ENCODE data around the gene TEX53.

TEX53 gene

DNA sequence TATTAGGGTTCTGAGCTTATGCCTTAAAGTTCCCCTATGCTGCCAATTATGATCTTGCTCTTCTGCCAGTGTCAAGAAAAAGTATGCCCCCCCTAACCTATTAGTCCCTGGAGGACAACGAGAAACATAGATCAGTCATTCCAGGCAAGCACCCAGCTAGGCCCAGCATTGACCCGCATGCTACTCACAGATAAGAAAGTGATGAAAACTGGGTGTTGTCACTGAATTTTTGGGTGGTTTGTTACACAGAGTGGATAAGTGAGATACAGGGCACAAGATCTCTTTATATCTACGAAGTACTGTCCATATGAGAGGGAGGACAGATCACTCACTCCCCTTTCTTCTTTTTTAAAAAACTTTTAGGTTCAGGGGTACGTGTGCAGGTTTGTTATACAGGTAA lies 30.8 kb upstream of the TEX53 start:
- Histone ChIP-seq H3K36me3 (ENCODE audit: insufficient read depth, low read length) (no peaks in the 10 kb centered on the region), H3K4me1 (ENCODE audit: insufficient read depth, low read length) (no peaks in the 10 kb centered on the region), H3K9ac (ENCODE audit: low read depth, low read length) (no peak overlapping the region), H3K9me3 (ENCODE audit: control insufficient read depth, insufficient read depth, low read length) (no peaks in the 10 kb centered on the region)

DNA sequence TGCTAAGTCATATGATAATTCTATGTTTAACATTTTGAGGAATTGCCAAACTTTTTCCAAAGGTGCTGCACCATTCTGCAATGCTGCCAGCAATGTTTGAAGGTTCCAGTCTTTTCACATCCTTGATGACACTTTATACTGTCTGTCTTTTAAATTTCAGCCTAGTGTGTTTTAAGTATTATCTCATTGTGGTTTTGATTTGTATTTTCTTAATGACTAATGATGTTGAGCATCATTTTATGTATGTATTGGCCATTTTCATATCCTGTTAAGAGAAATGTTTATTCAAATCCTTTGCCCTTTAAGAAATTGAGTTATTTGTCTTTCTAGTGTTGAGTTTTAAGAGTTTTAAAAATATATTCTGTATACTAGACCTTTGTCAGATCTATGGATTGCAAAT lies 29.4 kb upstream of the TEX53 start:
- no peaks in the 10 kb centered on the region for H3K9me3 ChIP-seq (ENCODE audit: control insufficient read depth, insufficient read depth, low read length)
- H3K36me3 ChIP-seq (ENCODE audit: insufficient read depth, low read length), result no peaks in the 10 kb centered on the region
- no peak overlapping the region for H3K9ac ChIP-seq (ENCODE audit: low read depth, low read length)
- H3K4me1 ChIP-seq (ENCODE audit: insufficient read depth, low read length), result no peaks in the 10 kb centered on the region

DNA sequence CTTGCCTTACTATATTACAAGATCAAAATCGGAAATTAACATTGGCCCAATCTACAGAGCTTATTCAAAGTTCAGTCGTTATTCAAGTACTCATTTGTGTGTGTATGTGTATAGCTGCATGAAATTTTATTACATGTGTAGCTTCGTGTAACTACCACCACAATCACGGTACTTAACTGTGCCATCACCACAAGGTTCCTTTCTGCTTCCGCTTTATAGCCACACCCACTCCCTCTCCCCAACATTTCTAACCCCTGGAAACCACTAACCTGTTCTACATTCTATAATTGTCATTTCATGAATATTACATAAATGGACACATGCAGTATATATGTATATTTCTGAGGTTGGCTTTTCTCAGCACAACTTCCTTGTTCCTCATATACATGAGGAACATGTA lies 28.3 kb upstream of the TEX53 start:
- no peaks in the 10 kb centered on the region for H3K36me3 ChIP-seq (ENCODE audit: insufficient read depth, low read length)
- no peak overlapping the region for H3K9ac ChIP-seq (ENCODE audit: low read depth, low read length)
- H3K9me3 ChIP-seq (ENCODE audit: control insufficient read depth, insufficient read depth, low read length), result no peaks in the 10 kb centered on the region
- H3K4me1 ChIP-seq (ENCODE audit: insufficient read depth, low read length), result no peaks in the 10 kb centered on the region

DNA sequence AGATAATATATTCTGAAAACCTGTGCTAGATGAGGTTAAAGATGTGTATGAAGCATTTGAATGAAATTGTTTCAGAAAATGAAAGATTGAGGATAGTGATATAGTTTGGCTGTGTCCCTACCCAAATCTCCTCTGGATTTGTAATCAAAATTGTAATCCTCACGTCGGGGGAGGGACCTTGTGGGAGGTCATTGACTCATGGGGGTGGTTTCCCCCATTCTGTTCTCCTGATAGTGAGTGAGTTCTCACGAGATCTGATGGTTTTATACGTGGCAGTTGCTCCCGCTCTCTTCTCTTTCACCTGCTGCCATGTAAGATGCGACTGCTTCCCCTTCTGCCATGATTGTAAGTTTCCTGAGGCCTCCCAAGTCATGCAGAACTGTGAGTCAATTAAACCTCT lies 26.4 kb upstream of the TEX53 start:
- no peaks in the 10 kb centered on the region for H3K4me1 ChIP-seq (ENCODE audit: insufficient read depth, low read length)
- H3K36me3 ChIP-seq (ENCODE audit: insufficient read depth, low read length), result no peaks in the 10 kb centered on the region
- no peak overlapping the region for H3K9ac ChIP-seq (ENCODE audit: low read depth, low read length)
- no peaks in the 10 kb centered on the region for H3K9me3 ChIP-seq (ENCODE audit: control insufficient read depth, insufficient read depth, low read length)

DNA sequence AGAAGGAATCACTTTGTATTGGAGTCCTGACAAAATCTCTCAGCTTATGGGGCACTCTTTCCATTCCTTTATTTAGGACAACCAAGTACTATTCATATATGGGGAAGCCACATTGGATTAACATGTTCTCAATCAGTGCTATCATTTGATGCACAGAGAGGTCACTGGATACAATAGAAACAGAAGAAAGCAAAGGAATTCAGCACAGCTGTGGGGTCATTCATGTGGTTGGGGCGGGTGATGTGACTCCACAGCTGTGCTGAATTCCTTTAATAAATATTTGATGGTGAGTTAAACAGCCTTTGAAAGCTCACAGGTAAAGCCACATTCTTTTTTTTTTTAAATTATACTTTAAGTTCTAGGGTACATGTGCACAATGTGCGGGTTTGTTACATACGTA lies 25.2 kb upstream of the TEX53 start:
- Histone ChIP-seq H3K4me1 (ENCODE audit: insufficient read depth, low read length) (no peaks in the 10 kb centered on the region), H3K36me3 (ENCODE audit: insufficient read depth, low read length) (no peaks in the 10 kb centered on the region), H3K9me3 (ENCODE audit: control insufficient read depth, insufficient read depth, low read length) (no peaks in the 10 kb centered on the region), H3K9ac (ENCODE audit: low read depth, low read length) (no peak overlapping the region)

GRCh38 chr9:114681594-114682332 lies 24.2 kb upstream of the TEX53 start, which contains the start of gene TEX48:
TSS of gene TEX48 (minus strand) at chr9:114682192. CDS start at chr9:114671723, 10,469 bp downstream.
- no peaks in the 10 kb centered on the region for H3K9me3 ChIP-seq (ENCODE audit: control insufficient read depth, insufficient read depth, low read length)
- no peaks in the 10 kb centered on the region for H3K36me3 ChIP-seq (ENCODE audit: insufficient read depth, low read length)
- no peaks in the 10 kb centered on the region for H3K4me1 ChIP-seq (ENCODE audit: insufficient read depth, low read length)
- no peak within 1 kb of the TSS for H3K9ac ChIP-seq (ENCODE audit: low read depth, low read length)

GRCh38 chr9:114680259-114681001 lies 22.8 kb upstream of the TEX53 start:
- H3K9me3 ChIP-seq (ENCODE audit: control insufficient read depth, insufficient read depth, low read length), result no peaks in the 10 kb centered on the region
- no peak overlapping the region for H3K9ac ChIP-seq (ENCODE audit: low read depth, low read length)
- H3K4me1 ChIP-seq (ENCODE audit: insufficient read depth, low read length), result no peaks in the 10 kb centered on the region
- H3K36me3 ChIP-seq (ENCODE audit: insufficient read depth, low read length), result no peaks in the 10 kb centered on the region

DNA sequence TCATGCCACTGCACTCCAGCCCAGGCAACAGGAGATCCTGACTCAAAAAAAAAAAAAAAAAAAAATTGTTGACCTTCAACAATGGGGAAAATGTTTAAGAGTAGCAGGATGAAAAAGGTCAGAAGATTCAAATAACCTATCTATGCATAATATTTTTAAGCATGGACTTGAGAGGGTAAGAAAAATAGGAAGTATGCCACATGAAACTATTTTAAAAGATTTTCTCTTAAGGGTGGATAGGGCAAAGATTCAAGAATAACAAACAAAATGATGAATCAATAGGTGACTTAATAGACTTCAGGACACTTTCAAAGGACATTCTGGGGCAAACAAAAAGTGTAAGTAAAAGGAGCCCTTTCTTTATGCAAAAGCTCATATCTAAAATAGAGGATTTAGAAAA lies 21.2 kb upstream of the TEX53 start:
- no peak overlapping the region for H3K9ac ChIP-seq (ENCODE audit: low read depth, low read length)
- no peaks in the 10 kb centered on the region for H3K9me3 ChIP-seq (ENCODE audit: control insufficient read depth, insufficient read depth, low read length)
- no peaks in the 10 kb centered on the region for H3K36me3 ChIP-seq (ENCODE audit: insufficient read depth, low read length)
- H3K4me1 ChIP-seq (ENCODE audit: insufficient read depth, low read length), result no peaks in the 10 kb centered on the region

DNA sequence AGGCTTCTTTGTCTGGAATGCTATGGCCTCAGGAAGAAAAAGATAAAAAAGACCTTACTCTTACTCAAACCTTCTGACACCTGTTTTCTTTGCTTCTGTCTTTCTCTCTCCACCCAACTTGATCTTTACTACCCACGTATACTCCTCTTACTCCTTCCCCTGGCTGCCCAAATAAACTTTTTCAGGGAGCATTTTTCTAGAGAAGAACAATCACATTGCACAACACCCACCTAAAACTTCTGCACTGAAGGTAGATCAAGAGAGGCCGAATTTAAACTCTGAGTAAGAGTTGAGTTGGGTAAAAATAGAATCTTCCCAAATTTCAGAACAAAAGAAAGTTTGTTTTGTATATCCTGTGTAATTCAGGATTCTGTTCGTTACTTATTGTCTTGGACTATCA lies 20.5 kb upstream of the TEX53 start:
- Histone ChIP-seq H3K4me1 (ENCODE audit: insufficient read depth, low read length) (no peaks in the 10 kb centered on the region), H3K9ac (ENCODE audit: low read depth, low read length) (no peak overlapping the region), H3K36me3 (ENCODE audit: insufficient read depth, low read length) (no peaks in the 10 kb centered on the region), H3K9me3 (ENCODE audit: control insufficient read depth, insufficient read depth, low read length) (no peaks in the 10 kb centered on the region)

GRCh38 chr9:114677418-114677817 lies 19.8 kb upstream of the TEX53 start:
- Histone ChIP-seq H3K4me1 (ENCODE audit: insufficient read depth, low read length) (no peaks in the 10 kb centered on the region), H3K9ac (ENCODE audit: low read depth, low read length) (no peak overlapping the region), H3K9me3 (ENCODE audit: control insufficient read depth, insufficient read depth, low read length) (no peaks in the 10 kb centered on the region), H3K36me3 (ENCODE audit: insufficient read depth, low read length) (no peaks in the 10 kb centered on the region)

DNA sequence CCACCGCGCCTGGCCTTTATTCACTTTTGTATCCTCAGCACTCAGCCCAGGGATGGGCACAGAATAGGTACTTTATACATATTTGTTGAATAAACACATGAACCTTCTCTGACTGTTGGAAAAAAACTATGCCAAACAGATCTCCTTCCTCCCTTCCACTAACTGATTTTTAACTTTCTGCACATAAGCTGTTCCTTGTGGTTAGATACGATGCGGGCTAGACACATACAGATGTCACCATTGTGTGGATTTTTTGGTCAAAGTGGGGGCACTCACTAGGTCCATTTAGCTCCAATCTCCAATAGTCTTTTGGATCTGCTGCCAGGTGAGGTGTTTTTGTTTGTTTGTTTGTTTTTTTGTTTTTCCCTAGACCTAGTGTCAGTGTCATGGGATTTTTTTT lies 19.3 kb upstream of the TEX53 start:
- no peaks in the 10 kb centered on the region for H3K4me1 ChIP-seq (ENCODE audit: insufficient read depth, low read length)
- H3K36me3 ChIP-seq (ENCODE audit: insufficient read depth, low read length), result no peaks in the 10 kb centered on the region

DNA sequence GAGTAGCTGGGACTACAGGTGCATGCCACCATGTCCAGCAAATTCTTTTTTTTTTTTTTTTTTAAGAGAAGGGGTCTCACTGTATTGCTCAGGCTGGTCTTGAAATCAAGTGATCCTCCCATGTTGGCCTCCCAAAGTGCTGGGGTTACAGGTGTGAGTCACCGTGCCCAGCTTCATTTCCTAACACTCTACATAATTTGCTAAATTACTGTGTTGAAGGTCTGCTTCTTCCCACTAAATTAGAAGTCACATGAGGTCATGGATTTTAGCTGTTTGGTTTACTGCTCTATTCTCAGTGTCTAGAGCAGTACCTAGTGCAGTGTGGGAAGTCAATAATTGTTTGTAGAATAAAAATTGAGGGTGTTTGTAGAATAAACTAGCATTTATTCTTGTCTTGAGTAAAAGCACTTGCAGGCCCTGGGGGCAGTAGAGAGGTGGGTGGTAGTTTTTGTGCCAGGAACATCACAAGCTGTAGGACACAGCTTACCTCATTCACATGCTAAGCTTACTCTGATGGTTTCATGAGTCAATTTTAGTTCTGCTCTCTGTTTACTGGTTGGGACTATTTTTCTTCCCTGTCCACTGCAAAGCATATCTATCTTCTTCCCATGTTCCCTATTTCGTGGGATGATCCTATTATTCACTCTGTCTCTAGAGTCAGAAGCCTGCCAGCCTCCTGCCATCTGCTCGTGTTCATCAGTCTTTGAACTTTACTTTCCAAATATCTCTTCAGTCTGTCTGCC lies 17.4 kb upstream of the TEX53 start:
- Histone ChIP-seq H3K4me1 (ENCODE audit: insufficient read depth, low read length) (no peaks in the 10 kb centered on the region), H3K9ac (ENCODE audit: low read depth, low read length) (no peak overlapping the region), H3K36me3 (ENCODE audit: insufficient read depth, low read length) (no peaks in the 10 kb centered on the region), H3K9me3 (ENCODE audit: control insufficient read depth, insufficient read depth, low read length) (no peaks in the 10 kb centered on the region)

More for the DNA sequence above, 19.3 kb upstream of the TEX53 start:
- no peaks in the 10 kb centered on the region for H3K9me3 ChIP-seq (ENCODE audit: control insufficient read depth, insufficient read depth, low read length)
- no peak overlapping the region for H3K9ac ChIP-seq (ENCODE audit: low read depth, low read length)

DNA sequence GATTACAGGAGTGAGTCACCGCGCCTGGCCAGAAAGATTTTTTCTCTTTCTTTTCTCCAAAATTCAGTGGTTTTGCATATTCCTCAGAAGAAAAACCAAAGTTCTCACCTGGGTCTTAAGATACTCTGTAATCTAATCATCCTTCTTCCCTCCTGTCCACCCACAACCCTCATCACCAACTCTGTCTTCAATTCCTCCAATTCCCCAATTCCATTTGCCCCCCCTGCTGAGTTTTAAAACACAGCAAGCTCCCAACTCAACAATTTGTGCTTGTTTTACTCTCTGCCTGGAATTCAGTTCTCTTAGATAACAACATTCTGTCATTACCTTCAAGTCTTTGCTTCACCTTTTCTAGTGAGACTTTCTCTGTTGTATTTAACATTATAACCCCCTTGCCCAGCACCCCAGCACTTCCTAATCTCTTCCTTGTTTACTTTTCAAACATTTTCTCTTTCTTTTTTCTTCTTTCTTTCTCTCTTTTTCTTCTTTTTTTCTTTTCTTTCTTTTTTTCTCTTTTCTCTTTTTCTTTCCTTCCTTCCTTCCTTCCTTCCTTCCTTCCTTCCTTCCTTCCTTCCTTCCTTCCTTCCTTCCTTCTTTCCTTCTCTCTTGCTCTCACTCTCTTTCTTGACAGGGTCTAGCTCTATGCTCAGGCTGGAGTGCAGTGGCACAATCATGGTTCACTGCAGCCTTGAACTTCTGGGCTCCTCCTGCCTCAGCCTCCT lies 16.6 kb upstream of the TEX53 start:
- Histone ChIP-seq H3K9me3 (ENCODE audit: control insufficient read depth, insufficient read depth, low read length) (no peaks in the 10 kb centered on the region), H3K36me3 (ENCODE audit: insufficient read depth, low read length) (no peaks in the 10 kb centered on the region), H3K9ac (ENCODE audit: low read depth, low read length) (no peak overlapping the region), H3K4me1 (ENCODE audit: insufficient read depth, low read length) (no peaks in the 10 kb centered on the region)

DNA sequence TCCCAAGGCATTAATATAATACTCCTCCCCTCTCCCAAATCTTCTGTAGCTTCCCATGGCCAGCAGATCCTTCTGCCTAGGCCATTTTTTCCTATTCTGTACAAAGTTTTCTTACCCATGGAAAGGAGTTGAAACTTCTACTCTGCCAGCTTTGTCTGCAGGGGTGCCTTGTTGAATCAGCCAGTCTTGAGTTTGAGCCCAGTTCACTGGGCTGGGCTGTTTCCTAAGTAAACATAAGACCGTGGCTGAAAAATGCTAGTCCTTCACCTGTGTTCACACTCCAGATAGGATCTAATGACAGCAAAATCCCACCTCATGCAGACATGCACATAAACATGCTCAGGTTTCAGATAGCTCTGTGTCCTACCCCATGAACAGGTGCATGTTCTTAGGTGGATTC lies 14.0 kb upstream of the TEX53 start:
- no peaks in the 10 kb centered on the region for H3K36me3 ChIP-seq (ENCODE audit: insufficient read depth, low read length)
- H3K9ac ChIP-seq (ENCODE audit: low read depth, low read length), result no peak overlapping the region
- H3K4me1 ChIP-seq (ENCODE audit: insufficient read depth, low read length), result no peaks in the 10 kb centered on the region
- H3K9me3 ChIP-seq (ENCODE audit: control insufficient read depth, insufficient read depth, low read length), result no peaks in the 10 kb centered on the region
